Ascending aorta (tissue), 2 donors: ENCODE measurements around the gene METTL16. TPM values are rescaled to one million over a fixed set of nuclear protein-coding genes. Genes with fewer than 3 reads are reported as not detected.
A peak's percentile ranks its signal among the peaks of the same experiment; 100 is the strongest.

Experiments used
- DNase-seq, 2 donors: peaks; one replicate each; pipeline ENCODE4 v3.0.0-alpha.2; 2019; ENCODE audit warnings: low spot score in 2 of 2
- H3K27ac ChIP-seq, 2 donors: fragments of 200-600 bp; sonication (generic); one replicate each; pipeline ENCODE4 v1.5.1; 2016 to 2017; ENCODE audit warnings: mild to moderate bottlenecking in 1 of 2
- H3K27me3 ChIP-seq: fragments of 200-600 bp; sonication (generic); one replicate; pipeline ENCODE4 v1.5.1; 2017
- H3K36me3 ChIP-seq, 2 donors: fragments of 200-600 bp; sonication (generic); one replicate each; pipeline ENCODE4 v1.5.1; 2016
- H3K4me1 ChIP-seq, 2 donors: fragments of 200-600 bp; sonication (generic); one replicate each; pipeline ENCODE4 v1.5.1; 2016 to 2017; ENCODE audit warnings: mild to moderate bottlenecking in 1 of 2
- H3K4me3 ChIP-seq, 2 donors: fragments of 200-600 bp; sonication (generic); one replicate each; pipeline ENCODE4 v1.5.1; 2016 to 2017; ENCODE audit warnings: mild to moderate bottlenecking in 1 of 2
- H3K9me3 ChIP-seq, 2 donors: fragments of 200-600 bp; sonication (generic); one replicate each; pipeline ENCODE4 v1.5.1; 2016
- intact Hi-C: fragments of 100-400 bp; cut with DNase I; formaldehyde crosslinking; loops from one replicate; pipeline ENCODE4 v1.15.1; 2023
- total RNA-seq: library from RNA; depleted of rRNA; stranded (reverse); fragments of >200 nt; gene quantifications from one replicate; pipeline ENCODE4 v1.1.0, GENCODE V29; 2016
- TF ChIP-seq, protein P1 (sequence below), 3 experiments: fragments of 200-600 bp in 2 of 3; fragments of 450-650 bp in 1 of 3; sonication (generic) in 2 of 3; IDR thresholded peaks; one replicate each; pipeline ENCODE4 v1.5.1; 2016 to 2019; ENCODE audit warnings: antibody characterized with exemption in 3 of 3, mild to moderate bottlenecking in 1 of 3, moderate library complexity in 1 of 3

METTL16 gene
- total RNA-seq, 1 donor from 2014 or later, result 15.3 TPM

DNA sequence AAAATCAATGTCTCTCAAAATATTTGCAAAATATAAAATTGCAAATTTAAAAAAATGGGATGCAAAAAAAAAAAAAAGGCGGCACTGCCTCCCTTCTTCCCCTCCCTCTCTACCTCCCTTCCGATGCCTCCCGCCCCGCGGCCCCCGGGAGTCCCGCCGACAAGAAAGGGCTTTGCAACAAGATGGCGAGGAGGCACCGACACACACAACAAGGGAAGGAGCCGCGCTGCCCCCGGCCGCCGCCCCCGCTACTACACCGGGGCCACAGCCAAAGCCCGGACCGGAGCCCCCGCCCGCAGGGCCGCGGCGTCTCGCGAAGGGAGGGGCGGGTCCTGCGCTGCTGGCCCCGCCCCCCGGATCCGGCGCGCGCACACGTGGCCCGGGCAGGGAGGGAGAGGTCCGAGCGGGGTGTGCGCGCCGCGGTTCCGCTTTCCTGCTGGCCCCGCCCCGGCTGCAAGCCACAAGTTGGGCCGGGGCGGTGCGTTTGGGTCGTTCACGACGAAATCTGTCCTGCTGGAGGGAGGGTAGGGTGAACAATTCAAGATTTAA, 110.7 kb downstream of the METTL16 start, which contains the start of gene MNT:
MNT (minus strand) TSS at position 184 of the 549 bp plus-strand sequence. CDS start 348 bp downstream, outside the sequence.
- H3K9me3 ChIP-seq, result no peaks in the 10 kb centered on the region
- TF ChIP-seq, protein P1, sequence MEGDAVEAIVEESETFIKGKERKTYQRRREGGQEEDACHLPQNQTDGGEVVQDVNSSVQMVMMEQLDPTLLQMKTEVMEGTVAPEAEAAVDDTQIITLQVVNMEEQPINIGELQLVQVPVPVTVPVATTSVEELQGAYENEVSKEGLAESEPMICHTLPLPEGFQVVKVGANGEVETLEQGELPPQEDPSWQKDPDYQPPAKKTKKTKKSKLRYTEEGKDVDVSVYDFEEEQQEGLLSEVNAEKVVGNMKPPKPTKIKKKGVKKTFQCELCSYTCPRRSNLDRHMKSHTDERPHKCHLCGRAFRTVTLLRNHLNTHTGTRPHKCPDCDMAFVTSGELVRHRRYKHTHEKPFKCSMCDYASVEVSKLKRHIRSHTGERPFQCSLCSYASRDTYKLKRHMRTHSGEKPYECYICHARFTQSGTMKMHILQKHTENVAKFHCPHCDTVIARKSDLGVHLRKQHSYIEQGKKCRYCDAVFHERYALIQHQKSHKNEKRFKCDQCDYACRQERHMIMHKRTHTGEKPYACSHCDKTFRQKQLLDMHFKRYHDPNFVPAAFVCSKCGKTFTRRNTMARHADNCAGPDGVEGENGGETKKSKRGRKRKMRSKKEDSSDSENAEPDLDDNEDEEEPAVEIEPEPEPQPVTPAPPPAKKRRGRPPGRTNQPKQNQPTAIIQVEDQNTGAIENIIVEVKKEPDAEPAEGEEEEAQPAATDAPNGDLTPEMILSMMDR (IDR thresholded peaks at IDR 0.05), result no peak
- peak within 1 kb of the TSS; percentile 84 to 86 for H3K4me3 ChIP-seq
- intact Hi-C loops, result loop anchor here (1.0 to 5.0 kb wide), 2 partner anchors 8 to 684 kb away; no protein-coding TSS in a partner anchor
- peaks cover 27 to 58% of the 10 kb centered on the region in 2 donors for H3K4me1 ChIP-seq
- no peaks in the 10 kb centered on the region for H3K36me3 ChIP-seq
- no peaks in the 10 kb centered on the region for H3K27me3 ChIP-seq
- peak; percentile 85 to 97 for DNase-seq
- H3K27ac ChIP-seq, result peak within 1 kb of the TSS; percentile 97 to 98

DNA sequence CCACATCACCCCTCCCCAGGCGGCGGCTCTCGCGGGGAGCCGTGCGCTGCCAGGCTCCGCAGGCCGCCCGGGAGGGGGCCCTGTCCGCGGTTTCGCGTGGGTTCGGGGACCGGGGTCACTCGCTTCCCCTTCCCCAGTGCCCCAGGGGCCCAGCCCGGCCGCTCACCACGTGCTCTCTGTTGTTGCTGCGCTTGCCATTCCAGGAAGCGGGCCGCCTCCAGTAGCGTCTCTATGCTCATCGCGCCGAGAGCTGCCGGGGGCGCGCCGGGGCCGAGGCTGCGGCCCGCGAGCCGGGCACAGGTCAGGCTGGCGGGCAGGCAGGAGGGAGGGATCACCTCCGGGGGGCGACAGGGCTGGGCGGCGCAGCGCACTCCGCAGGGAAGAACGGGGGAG, 111.2 kb downstream of the METTL16 start:
- no peaks in the 10 kb centered on the region for H3K36me3 ChIP-seq
- DNase-seq, result no peak
- peak overlapping the region; percentile 97 to 98 for H3K27ac ChIP-seq
- no peaks in the 10 kb centered on the region for H3K27me3 ChIP-seq
- H3K9me3 ChIP-seq, result no peaks in the 10 kb centered on the region
- H3K4me3 ChIP-seq, result peak overlapping the region; percentile 84 to 86
- H3K4me1 ChIP-seq, result peaks cover 32 to 58% of the 10 kb centered on the region in 2 donors
- intact Hi-C loops, result loop anchor here (5.0 kb wide), 1 partner anchor 683 kb away; no protein-coding TSS in a partner anchor
- TF ChIP-seq, protein P1 (IDR thresholded peaks at IDR 0.05), result no peak

DNA sequence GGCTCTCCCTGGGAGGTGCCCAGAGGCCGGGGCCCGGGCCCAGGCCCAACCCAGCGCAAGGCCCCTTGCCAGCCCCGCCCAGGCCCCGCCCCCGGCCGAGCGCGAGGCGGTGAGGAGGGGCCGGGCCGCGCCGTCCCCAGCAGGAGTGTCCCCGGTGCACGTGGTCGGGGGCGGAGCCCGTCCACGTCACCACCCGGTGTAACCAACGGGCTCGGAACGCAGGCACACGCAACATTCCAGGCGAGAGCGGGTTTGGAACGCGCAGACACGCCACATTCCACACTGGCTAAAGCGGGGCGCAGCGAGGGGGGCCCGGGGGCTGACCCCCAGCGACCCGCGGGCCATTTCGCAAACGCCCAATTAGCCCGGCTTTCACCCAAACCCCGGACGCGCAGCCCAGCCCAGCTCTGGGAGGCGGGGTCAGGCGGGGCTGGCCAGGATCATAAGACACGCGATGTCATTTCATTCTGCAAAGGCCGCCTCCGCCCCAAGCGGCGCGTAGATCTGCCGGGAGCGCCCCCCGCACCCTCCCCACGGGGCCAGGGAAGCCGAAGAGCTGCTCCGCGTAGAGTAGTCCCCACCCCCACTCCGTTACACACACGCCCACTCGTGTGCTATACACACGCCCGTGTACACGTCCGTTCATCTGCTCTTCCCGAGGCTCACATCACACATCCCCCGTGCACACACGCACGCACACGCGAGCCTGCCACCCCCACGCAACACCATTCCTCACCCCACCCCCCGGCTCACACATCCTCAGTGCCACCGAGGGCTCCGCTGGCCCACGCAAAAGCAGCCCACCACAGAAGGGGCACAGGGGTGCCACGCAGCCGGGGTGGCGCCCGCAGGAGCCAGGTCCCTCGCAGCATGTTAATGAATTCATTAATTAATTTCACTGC, 111.9 kb downstream of the METTL16 start:
- H3K4me3 ChIP-seq, result peak overlapping the region; percentile 84 to 86
- TF ChIP-seq, protein P1 (IDR thresholded peaks at IDR 0.05), result no peak
- H3K36me3 ChIP-seq, result no peaks in the 10 kb centered on the region
- H3K9me3 ChIP-seq, result no peaks in the 10 kb centered on the region
- DNase-seq, result peak; percentile 92 to 98
- H3K27me3 ChIP-seq, result no peaks in the 10 kb centered on the region
- peaks cover 34 to 58% of the 10 kb centered on the region in 2 donors for H3K4me1 ChIP-seq
- H3K27ac ChIP-seq, result peak overlapping the region; percentile 97 to 98
- intact Hi-C loops, result loop anchor here (5.0 to 10.0 kb wide), 3 partner anchors 345 to 1265 kb away; partner anchors contain the start of genes EMC6, HIC1 and TAX1BP3

DNA sequence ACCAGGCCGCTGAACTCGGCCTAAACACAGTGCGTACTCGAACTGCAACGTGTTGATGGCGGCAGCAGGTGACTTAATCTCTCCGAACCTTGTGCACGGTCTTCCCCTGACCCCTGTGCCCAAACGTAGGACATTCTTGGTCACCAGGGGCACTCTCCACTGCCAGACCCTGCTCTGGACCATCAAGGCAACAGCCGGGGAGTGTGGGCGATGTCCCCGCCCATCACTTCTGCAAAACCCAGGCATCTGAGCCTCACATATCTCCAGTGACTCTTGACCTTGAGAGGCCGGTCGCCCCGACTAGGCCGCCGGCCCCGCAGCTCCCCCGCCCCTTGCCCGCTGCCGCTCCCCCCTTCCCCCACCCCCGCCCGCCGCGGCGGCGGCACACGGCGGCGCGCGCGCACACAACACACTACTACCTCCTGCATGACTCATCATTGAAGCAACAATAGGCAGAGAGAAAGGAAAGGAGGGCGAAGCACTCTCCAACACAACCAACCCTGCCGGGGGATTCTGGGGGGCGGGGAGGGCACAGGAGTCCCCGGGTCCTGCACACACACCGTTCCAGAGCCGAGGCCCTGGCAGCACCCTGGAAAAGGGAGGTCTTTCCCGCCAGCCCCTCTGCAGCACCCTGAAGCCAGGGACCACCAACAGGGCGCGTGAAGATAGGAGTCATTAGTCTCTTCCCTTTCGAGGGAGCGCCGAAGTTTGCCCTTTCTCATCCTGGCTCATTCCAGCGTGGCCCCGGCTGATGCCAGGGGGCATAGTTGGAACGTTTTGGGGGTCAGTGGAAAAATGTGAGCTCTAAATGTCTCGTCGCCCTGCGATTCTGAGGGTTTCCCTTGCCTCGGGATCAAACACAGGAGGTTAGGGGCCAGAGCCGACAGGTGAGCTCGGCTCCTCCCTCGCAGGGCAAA, 112.8 kb downstream of the METTL16 start:
- intact Hi-C loops, result loop anchor here (10.0 kb wide), 2 partner anchors 344 to 1266 kb away; partner anchors contain the start of genes EMC6, HIC1 and TAX1BP3
- peak in 1 of 2 donors; percentile 88 for DNase-seq
- TF ChIP-seq, protein P1 (IDR thresholded peaks at IDR 0.05), result no peak
- no peaks in the 10 kb centered on the region for H3K36me3 ChIP-seq
- H3K4me1 ChIP-seq, result peaks cover 40 to 60% of the 10 kb centered on the region in 2 donors
- no peaks in the 10 kb centered on the region for H3K27me3 ChIP-seq
- peak overlapping the region; percentile 97 to 98 for H3K27ac ChIP-seq
- no peaks in the 10 kb centered on the region for H3K9me3 ChIP-seq
- peak overlapping the region; percentile 84 to 86 for H3K4me3 ChIP-seq

DNA sequence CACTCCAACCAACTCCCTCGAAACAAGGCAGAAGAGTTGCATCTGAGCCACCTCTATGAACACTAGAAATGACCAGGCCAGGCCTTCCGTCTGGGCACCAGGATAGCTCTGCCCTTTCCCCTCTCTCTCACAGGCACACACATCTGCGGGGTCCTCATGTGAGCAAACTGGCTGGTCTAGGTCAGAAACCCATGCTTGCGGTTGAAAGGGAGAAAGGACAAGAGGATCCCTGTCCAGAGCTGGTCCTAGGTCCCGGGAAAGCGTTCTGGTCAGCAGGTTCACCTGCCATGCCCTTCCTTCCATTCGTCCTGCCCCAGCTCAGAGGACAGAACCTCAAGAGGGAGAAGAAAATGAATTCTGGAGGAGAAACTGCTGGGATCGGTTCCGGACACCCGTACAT, 113.5 kb downstream of the METTL16 start:
- Histone ChIP-seq H3K4me3 (peak overlapping the region; percentile 84 to 86), H3K27me3 (no peaks in the 10 kb centered on the region), H3K27ac (peak overlapping the region; percentile 97 to 98), H3K9me3 (no peaks in the 10 kb centered on the region), H3K4me1 (peaks cover 40 to 53% of the 10 kb centered on the region in 2 donors), H3K36me3 (no peaks in the 10 kb centered on the region)
- TF ChIP-seq, protein P1 (IDR thresholded peaks at IDR 0.05), result no peak
- intact Hi-C loops, result loop anchor here (10.0 kb wide), 2 partner anchors 343 to 1267 kb away; partner anchors contain the start of genes EMC6, HIC1 and TAX1BP3
- no peak for DNase-seq
